NCI-H2029 treated with DMSO at 0.1 percent for 48 hours (cell line): ENCODE results near the gene FAM76A.
"Not testable (repeated sequence)": the region's sequence is repeated elsewhere in the genome, so short reads cannot be mapped to it uniquely, and the experiment has no call there.

Experiments used
- DNase-seq: peaks from one replicate; lab custom pipeline; 2025; lab: John Stamatoyannopoulos, UW

FAM76A gene

DNA sequence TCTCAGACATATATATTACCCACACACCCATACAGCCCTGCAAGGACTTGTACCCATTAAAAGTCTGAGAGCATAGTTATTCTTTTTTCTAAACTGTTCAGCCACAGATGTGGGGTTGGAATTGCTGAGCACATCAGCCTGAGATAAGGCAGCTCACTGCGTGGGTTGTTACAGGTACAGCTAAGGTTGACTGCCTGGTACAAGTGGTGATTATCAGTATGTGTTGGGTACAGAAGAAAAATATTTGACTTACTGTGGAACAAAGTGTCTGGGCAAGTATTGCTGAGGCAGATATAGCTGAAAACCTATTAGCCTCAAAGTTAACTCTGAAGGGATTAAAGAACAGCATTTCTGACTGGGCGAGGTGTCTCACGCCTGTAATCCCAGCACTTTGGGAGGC lies 52.3 kb downstream of the FAM76A start:
- DNase-seq: no peak

DNA sequence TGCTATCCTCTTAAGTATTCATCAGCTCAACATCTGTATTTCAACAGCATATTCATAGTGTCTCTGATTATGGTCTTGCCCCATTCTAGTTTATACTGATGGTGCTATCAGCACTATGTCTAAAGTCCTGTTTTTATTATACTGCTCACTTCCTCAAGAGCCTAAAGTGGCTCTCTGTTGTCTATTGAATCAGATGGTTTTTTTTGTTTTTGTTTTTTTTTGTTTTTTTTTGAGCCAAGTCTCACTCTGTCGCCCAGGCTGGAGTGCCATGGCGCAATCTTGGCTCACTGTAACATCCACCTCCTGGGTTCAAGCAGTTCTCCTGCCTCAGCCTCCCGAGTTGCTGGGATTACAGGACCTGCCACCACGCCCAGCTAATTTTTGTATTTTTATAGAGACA lies 53.4 kb downstream of the FAM76A start:
- DNase-seq: no peak

GRCh38 chr1:27782950-27783349 lies 57.2 kb downstream of the FAM76A start:
- DNase-seq: no peak

DNA sequence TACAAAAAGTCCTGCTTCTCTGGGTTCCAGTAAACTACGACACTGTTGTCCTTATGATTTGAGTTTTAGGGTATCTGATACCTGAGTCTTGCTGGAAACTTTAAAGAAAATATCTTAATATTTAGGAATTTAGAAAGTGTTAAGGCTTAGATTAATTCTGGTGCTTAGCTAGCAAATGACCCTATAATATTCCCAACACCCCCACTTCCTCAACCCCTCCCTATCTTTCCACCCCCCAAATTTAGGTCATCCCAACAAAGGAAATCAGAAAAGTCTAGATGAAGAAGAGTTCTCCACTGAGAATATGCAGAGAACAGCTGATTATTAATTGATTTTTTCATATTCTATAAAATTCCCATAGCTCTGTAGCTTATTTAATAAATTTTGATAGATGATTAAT lies 58.9 kb downstream of the FAM76A start:
- no peak for DNase-seq

DNA sequence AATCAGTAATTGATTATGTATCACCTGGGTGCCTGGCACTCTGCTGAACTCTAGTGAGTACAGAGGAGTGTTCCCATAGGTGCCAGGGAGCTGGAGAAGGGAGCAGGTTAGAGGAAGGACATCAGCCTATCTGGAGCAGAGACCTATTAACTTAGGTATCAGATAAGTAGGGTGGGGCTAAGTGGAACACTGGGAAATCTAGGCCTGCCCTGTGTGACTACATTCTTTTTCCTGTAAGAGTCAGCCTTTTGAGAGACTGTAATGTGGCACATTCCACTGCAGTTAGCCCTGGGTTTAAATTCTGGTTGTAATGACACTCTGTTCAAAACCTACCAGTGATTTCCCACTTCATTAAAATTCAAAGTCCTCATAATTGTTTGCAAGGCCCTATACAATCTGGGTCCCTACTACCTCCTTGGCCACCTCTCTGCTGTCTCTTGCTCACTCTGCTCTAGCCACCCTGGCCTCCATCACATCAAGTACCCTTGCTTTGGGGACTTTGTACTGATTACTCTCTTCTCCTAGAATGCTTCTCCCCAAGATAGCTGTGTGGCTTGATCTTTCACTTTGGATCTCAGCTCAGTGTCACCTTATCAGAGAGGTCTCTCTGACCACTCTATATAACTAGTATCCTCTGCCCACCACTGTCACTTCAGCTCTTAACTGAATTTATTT lies 60.2 kb downstream of the FAM76A start:
- no peak for DNase-seq

DNA sequence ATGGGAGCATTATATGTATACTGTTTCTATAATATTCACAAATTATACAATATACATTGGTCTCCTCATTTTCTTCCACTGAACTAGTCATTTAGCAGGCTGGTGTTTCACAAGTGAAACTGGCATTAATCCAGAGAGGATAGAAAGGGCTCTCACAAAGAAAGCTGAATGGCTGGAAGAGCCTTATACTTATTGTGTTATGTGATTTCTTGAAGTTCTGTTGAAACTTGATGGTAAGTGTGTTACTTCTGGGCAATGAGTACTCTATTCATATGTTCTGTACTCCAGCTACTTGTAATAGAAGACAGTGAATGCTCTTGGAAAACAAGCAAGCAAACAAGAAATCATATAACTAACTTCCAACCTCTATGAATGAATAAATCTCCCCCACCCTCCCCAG lies 62.1 kb downstream of the FAM76A start:
- DNase-seq: no peak

DNA sequence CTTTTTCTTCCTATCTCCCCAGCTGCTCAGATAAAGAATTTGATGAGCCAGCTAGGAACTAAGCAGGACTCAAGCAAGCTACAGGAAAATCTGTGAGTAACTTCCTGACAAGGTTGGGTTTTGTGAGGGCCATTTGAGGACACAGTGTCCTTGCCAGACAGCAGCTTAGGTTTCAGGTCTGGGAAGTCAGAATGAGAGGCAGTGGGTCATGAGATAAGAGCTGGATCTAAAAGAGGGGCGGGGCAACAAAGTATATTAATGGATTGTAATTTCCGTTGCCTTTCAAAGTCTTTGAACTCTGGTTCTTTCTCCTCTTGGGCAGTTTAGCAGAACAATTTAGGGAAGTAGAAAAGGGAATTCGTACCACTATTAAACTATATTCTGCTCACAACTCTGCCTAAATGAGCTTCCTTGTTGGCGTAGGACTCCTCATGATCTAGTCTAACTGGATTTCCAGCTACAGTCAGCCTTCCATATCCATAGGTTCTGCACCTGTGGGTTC lies 63.8 kb downstream of the FAM76A start:
- DNase-seq: no peak

DNA sequence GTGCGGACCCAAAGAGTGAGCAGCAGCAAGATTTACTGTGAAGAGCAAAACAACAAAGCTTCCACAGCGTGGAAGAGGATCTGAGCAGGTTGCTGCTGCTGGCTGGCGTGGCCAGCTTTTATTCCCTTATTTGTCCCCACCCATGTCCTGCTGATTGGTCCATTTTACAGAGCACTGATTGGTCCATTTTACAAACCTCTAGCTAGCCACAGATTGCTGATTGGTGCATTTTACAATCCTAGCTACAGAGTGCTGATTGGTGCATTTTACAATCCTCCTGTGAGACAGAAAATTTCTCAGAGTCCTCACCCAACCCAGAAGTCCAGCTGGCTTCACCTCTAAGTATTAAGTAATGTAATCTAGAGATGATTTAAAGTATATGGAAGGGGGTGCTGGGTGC lies 64.5 kb downstream of the FAM76A start:
- DNase-seq: not testable (repeated sequence)

DNA sequence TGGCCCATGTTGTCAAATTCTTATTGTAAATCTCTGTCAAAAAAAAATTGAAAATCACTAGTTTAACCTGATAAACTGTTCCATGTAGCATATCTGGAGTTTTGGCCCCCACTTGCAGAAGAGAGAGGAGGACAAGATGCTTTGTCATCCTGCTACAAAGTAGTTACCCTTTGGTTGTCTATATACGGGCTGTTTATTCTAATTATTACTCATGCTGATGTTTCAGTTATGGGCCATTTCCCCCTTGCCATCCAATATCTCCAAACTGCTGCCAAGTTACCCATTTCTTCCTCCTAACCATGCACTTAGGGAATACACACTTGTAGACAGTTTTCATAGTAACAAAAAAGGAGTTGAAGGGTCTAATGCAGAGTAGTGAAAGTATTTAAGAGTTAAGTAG lies 69.8 kb downstream of the FAM76A start:
- no peak for DNase-seq

GRCh38 chr1:27804791-27805190 lies 79.0 kb downstream of the FAM76A start:
- no peak for DNase-seq

GRCh38 chr1:27806758-27807157 lies 81.0 kb downstream of the FAM76A start:
- no peak for DNase-seq

DNA sequence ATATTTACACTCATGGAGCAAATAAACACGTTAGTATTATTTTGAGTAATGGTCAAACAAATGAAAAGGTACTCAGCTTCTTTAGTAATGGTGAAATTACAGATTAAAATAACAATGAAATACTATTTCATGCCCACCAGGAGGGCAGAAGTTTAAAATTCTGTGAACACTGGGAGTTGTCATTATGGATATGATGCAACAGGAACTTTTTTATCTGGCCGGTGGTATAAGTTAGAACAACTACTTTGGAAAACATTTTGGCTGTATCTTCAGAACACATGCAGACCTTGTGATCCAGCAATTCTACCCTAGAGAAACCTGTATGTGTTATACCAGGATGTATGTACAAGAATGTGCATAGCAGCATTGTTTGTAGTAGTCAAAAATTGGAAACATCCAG lies 81.6 kb downstream of the FAM76A start:
- no peak for DNase-seq

DNA sequence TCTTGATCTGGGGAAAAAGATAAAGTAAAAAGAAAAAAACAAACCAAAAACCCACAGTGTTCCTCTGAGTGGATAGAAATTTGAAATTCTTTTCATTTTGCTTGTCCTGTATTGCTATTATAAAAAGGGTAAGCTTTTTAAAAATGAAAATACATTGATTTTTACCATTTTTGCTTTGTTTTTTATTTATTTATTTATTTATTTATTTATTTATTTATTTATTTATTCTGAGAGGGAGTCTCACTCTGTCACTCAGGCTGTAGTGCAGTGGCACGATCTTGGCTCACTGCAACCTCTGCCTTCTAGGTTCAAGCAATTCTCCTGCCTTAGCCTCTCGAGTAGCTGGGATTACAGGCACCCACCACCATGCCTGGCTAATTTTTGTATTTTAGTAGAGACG lies 82.4 kb downstream of the FAM76A start:
- not testable (repeated sequence) for DNase-seq

- DNase-seq: no peak
Observed at GRCh38 chr1:27809883-27810282, 84.1 kb downstream of the FAM76A start.

GRCh38 chr1:27811741-27812500 lies 86.2 kb downstream of the FAM76A start:
- DNase-seq: no peak
